ENCODE results near the gene NFASC.

- TF ChIP-seq CTCF (IDR thresholded peaks at IDR 0.05): no peak
- no peak for TF ChIP-seq MLX (CRISPR knock-in tag; IDR thresholded peaks at IDR 0.05)
- no peak for TF ChIP-seq CREB1 (CRISPR knock-in tag; IDR thresholded peaks at IDR 0.05)
- no peak for TF ChIP-seq CREM (CRISPR knock-in tag; IDR thresholded peaks at IDR 0.05)
- no peak for TF ChIP-seq ESRRA (CRISPR knock-in tag; IDR thresholded peaks at IDR 0.05; ENCODE audit: borderline replicate concordance)
- no peak for TF ChIP-seq MAX (CRISPR knock-in tag; IDR thresholded peaks at IDR 0.05)
- no peak for TF ChIP-seq IRF2 (CRISPR knock-in tag; IDR thresholded peaks at IDR 0.05; ENCODE audit: borderline replicate concordance, low read depth)
Measured at GRCh38 chr1:204970937-204971336, 100.3 kb downstream of the NFASC start.

All from WTC11 (cell line).